GM21526 (cell line): Measurements from ENCODE around the gene DUSP11.
"Not testable (repeated sequence)": the region's sequence is repeated elsewhere in the genome, so short reads cannot be mapped to it uniquely, and the experiment has no call there.

ENCODE experiments used
- ATAC-seq: cut with Tn5 transposase; IDR thresholded peaks from one replicate; pipeline ENCODE4 v1.9.1; 2021; ENCODE audit warnings: moderate library complexity; ENCODE audit not compliant: unreplicated experiment, low FRiP score

DUSP11 gene

DNA sequence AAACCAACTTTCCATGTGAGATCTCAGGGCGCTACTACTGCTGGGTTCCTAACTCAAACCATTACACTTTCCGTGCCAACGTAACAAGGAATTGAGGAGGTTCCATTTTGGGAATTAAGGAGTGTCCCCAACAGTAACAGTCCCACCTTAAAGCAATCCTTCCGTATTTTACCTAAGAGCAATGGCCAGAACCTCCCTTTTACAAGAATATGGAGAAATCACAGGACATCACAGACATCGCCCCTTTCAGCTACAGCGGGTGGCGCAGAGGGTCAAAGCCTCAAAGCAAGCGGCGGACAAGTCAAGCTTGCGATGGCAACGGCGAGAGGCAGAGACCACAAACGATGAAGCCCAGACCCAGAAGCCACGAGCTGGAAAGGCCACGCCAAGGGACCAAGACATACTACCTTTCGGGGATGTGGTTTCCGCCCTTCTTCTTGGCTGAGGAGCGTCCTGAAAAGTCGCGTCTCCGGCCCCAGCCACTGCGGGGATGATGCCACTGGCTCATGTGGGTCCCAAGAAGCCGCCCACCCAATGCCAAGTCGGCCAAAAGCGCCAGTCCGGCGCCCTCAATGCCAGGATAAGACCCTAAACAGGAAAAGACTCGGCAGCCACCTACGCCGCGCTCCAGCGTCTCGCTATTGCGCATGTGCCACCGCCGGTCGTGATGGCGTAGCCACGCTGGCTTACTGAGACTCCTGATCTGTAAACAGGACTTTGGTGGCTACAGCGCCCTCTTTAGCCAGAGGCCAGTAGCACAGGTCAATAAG lies at the start of gene DUSP11:
Gene DUSP11 (minus strand): TSS at position 637 of the 770 bp plus-strand sequence. CDS start 129 bp downstream, at position 508.
- ATAC-seq = peak; percentile 99

DNA sequence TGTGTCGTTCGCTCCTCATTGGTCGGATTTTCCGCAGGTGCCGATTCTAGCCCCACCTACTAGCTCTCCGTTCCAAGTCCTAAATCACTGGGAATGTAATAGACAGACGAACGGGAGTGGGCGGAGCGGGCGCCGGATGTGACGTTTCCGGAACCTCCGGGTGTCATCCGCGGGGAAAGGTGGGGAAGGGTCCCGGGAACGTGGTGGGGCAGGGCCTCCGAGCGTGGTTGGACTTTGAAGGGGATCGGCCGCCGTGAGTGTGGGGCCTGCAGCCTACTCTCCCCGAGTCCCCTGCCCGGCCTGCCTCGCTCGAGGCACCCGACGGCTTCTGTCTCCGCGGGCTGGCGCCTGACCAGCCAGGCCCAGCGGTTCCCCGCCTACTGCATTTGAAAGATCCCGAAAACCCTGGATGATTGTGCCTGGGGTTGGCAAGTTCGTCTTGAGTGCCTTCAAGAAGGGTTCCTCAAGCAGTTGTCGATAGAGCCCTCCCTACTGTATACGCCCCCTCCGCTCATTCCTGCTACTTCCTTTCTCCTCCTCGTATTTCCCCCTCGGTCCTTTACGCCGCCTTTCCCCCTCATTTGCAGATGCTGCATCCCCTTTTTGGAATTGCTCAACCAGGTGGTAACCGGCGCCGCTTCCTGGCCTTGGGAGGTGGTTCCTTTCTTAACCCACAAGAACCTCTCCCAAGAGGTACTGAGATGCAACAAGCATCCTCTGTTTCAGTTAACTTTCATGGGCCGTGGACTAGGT lies 49.1 kb upstream of the DUSP11 start, which contains the start of gene STAMBP:
Gene STAMBP (plus strand): TSS at position 144 of the 753 bp plus-strand sequence. CDS start 1,896 bp downstream, outside the sequence.
- ATAC-seq = peak; percentile 77

DNA sequence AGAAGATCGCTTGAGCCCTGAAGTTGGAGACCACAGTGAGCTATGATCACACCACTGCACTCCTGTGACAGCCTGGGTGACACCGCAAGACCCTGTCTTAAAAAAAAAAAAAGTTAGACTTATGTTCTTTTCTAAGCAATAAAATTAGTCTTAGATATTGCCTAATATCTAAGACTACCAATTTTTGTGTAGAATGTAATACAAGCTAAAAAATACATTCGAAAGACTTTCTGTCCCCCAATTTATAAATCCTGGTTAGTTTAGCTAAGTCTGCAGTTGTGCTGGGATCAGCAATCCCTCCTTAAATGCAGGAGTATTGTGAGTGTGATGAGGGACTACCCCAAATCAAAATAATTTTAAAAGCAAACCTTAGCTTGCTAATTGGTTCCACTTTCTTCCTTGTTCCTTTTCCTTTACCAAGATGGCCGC lies 48.5 kb upstream of the DUSP11 start:
- ATAC-seq = no peak

DNA sequence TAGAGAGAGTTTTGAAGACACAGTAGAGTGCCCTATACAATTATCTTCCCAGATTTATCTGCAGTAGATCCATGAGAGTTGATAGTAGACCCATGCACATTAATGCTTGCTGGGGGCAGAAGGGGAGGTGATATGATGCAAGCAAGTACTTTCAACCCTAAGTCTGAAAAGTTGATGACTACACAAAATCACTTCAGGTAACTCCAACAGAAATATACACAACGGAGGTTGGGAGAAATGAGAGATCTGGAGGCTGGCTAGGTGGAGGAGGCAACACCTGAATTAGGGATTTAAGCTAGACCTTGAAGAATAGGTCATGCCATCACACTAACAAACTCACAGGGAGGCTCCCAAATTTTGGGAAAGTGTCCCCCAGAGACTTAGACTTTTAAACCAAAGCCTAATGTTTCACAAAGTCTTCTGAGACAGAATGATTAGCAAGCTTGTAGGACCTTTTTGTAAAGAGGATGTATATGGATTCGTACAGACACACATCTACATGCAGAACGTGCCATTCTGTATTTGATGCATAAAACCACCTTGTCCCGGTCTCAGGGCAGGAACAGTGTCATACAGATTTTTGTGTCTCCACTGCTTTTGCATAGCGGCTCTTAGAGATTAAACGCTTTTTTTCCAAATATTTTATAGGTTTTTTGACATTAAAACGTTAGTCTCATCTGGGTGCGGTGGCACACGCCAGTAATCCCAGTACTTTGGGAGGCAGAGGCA lies 47.9 kb upstream of the DUSP11 start:
- no peak for ATAC-seq

DNA sequence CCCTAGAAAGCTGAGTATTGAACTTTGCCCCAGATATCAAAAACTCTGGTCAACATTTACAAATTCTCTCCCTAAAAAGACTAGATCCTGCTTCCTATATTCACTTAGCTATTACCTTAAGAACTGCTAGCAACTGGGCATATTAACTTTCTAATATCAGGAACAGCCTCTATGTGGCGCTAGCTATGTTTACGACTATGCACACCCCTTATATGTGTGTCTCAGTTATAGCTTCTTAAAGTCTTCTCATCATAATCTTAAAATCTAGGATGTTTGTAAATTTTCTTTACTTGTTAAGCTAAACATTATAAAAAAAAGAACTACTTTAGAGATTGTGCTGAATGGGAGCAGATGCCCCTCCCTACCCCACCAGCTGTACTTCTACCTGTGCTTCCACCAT lies 47.1 kb upstream of the DUSP11 start:
- ATAC-seq = no peak

DNA sequence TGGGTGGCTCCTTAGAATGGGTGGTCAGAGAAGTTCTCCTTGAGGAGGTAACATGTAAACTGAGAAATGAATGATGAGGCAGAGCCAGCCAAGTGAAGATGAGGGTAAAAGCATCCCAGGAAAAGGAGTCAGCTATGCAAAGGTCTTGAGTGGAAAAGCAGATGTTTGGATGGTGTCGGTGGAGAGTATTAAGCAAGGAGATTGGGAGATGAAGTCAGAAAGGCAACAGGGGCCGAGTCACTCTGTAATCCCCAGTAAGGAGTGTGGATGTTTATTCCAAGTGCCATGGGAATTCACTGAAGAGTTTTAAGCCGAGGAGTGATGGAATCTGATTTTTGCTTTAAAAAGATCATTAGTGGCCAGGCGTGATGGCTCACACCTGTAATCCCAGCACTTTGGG lies 45.5 kb upstream of the DUSP11 start:
- ATAC-seq = no peak

DNA sequence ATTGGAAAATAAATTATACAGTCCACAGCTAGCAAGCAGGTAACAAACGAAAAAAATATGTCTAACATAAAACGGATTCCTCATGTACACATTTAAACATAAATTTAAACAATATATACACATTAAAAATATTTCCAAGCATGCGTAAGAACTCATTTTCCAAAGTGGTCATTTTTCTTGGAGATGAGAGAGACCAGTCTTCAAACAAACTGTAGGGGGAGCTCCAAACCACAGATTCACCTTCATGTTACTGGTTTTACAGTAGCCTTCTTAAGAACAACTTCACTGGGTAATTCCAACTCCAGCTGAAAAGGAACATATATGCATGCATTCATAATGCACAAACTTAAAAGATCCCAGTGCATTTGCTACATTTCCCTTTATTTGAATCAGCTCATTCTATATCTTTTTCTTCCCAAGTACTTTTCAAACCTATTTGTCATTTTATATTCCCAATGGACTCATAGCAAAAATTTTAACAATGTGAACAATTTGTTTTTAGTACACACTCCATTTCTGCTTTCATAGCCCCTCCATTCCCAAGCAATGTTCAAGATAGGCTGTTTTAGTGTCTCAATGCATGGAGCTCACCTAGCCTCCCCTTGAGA lies 44.1 kb upstream of the DUSP11 start:
- no peak for ATAC-seq

DNA sequence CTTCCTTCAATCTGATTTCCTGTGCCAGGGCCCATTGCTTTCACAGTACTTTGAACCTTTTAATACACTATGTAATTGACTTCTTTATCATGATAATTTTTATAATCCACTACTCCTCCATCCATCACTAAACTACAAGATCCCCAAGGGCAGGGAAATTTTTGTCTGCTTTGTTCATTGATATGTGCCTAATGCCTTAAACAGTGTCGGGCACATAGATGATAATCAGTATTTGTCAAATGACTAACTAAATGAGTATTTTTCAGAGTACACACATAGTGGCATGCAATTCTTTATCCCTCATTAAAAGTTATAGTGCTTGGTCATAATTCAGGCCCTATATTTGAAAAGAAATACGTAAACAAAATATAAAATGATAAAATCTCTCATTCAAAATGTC lies 43.5 kb upstream of the DUSP11 start:
- ATAC-seq = no peak

DNA sequence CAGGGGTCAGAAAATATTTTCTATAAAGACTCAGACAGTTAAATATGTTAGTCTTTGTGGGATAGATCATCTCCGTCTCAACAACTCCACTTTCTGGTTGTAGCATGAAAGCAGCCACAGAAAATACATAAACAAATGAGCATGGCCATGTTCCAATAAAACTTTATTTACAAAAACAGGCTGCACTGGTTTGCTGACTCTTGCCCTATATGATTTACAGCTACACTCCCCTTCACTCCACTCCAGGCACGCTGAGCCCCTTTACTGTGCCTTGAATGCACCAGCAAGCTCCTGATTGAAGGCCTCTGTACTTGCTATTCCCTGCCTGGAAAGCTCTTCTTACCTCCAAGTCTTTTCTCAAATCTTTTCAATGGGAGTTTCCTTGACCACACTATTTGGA lies 43.1 kb upstream of the DUSP11 start:
- ATAC-seq = no peak

DNA sequence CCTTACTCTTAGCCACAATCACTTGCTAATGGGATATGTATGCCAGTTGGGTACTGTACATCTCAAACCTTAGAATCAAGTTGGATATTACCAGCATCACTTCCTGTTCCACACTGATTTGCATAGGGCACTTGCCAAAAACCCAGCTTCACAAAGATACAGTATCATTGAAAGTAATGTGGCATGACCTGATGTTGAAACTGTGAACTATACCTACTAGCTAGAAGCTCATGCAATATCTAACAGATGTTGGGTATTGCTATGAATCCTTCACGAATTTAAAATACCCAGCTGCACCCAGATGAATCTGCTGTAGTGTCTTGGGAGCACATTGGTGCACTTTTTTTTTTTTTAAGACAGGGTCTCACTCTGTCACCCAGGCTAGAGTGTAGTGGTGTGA lies 42.4 kb upstream of the DUSP11 start:
- ATAC-seq = no peak

DNA sequence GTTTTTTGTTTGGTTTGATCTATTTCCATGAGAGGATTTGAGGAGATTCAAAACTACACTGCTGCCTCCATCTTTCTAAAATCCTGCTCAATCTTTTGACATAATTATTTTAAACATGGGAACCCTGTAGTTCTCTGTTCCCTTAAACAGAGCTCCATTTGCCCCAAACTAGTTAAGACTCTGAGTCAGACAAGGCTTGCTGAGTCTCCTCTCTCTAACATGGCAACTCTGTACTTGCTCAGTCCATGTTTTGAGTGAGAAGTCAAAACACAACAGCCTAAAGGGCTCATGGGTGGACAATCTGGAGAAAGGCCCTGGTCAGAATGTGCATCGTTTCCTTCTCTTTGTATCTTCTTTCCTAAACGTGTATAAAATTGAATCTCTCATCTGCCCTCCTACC lies 41.8 kb upstream of the DUSP11 start:
- no peak for ATAC-seq

DNA sequence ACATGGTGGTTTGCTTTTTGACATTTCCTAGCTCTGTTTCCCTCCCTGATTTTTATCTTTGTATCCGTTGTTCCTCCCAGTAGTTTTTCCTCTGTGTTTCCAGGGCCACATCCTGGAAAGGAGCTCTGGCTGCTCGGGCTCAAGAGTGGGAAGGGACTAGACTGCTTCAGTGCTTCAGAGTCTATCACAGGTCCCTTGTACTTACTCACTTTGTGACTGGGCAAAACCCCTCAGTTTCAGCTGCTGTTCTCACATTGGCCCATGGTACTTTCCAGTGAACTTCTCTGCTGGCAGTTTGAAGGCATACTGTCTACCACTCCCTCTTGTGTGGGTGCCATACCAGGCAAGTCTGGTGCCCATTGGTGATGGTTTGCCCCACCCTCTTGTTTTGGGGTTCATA lies 41.3 kb upstream of the DUSP11 start:
- ATAC-seq = peak; percentile 67

DNA sequence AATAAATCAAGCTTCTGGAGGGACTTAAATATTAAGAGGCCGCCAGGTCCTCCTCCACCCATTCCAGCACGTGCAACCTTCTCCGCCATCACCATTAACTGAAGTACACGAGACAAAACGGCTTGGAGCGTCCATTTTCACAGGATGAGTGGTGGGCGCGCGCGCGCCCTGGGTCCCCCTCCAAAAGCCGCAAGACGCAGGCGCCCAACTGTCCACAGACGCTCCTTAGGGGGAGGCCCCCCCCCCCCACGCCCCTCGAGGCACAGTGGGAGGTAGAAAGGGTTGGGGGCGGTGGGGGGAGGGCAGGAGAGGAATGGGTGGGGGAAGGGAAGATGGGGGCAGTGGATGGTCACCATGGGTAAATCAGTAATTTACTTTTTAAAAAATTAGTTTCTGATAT lies 38.4 kb upstream of the DUSP11 start:
- no peak for ATAC-seq

DNA sequence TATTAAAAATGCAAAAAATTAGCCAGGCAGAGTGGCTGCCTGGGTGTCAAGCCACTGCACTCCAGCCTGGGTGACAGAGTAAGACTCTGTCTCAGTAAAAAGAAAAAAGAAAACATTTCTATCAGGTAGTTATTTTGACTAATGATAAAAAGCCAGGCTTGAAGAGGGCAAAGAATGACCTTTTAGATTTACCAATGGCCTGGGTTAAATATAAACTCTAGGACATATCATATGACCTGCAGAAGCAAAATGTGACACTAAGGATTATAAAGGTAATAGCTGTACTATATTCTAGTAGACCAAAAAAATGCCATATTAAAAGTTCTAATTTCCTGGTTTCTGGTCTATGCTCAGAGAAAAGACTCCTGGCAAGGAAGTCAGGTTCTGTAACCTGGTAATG lies 32.7 kb upstream of the DUSP11 start:
- ATAC-seq = no peak

DNA sequence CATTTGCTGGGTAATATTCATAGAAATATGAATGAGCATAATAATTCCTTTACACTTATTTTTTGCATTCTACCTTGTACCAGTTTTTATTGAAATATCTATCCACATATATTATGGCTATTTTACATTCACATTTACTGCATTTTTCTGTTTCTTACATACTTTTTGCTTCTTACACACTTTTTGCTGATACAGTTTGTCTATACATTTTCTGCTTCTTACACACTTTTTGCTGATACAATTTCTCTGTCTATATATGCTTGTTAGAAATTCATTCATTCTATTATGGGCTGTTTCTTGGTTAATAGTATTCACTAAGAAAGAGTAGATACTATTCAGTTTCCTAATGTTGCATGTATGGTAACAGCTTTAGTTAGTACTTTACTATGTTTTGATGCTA lies 32.0 kb upstream of the DUSP11 start:
- no peak for ATAC-seq

DNA sequence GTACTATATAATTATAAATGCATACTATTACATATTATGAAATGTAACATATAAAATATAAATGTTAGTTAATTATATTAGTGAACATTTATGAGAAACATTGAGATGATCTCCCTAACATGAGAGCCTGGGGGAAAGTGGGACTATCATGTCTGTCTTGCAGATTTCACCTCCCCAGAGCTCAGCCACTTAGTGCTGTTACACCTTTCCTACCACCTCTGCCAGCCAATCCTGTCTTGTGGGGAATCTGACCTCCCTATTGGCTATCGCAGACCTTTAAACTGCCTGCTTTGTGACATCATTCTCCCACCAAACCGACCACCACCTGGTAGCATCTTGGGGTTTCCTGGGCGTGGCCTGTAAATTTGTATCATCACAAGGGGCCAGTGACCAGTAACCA lies 4.0 kb upstream of the DUSP11 start, which contains the start of gene C2orf78:
Gene C2orf78 (plus strand): TSS at position 301 of the 400 bp plus-strand sequence. CDS start 127 bp downstream, outside the sequence.
- ATAC-seq = not testable (repeated sequence)

DNA sequence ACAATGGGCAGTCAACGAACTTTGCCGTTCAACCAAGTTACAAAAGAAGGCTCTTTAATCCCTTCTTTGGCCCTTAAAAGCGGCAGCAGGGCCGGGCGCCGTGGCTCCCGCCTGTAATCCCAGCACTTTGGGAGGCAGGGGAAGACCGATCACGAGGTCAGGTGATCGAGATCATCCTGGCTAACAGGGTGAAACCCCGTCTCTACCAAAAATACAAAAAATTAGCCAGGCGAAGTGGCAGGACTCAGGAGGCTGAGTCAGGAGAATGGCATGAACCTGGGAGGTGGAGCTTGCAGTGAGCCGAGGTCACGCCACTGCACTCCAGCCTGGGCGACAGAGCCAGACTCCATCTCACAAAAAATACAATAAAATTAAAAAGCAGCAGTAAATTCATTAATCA lies 3.5 kb upstream of the DUSP11 start:
- ATAC-seq = not testable (repeated sequence)

DNA sequence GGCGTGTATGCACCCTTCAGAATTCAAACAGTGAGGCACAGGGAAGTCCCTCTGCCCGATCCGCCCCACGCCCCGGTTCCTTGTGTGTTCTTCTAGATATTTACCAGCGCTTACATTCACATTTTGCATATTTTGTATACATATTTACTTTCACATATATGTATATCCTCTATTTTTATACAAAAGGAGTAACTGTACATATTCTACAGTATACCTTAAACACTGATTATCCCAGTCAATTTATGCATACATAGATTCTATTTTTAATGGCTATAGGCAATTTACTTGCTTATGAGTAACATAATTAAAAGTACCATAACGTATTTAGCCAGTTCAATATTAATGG lies 307 bp upstream of the DUSP11 start:
- no peak for ATAC-seq

DNA sequence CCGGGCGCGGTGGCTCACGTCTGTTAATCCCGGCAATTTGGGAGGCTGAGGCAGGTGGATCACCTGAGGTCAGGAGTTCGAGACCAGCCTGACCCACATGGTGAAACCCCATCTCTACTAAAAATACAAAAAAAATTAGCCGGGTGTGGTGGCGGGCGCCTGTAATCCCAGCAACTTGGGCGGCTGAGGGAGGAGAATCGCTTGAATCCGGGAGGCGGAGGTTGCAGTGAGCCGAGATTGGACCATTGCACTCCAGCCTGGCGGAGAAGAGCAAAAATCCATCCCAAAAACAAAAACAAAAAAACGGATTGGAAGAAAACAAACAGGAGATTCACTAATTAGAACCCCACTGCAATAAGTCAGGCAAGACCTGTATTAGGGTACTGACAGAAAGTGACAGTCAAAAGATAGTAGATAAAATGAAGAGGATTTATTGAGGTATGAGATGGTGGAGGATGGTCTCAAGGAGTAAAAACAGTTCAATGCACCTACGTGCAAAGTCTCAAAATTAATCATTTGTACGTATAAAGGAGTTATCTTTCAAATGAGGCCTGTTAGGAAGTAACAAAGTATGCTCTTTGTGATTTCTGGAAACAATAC lies 936 bp downstream of the DUSP11 start:
- ATAC-seq = not testable (repeated sequence)

DNA sequence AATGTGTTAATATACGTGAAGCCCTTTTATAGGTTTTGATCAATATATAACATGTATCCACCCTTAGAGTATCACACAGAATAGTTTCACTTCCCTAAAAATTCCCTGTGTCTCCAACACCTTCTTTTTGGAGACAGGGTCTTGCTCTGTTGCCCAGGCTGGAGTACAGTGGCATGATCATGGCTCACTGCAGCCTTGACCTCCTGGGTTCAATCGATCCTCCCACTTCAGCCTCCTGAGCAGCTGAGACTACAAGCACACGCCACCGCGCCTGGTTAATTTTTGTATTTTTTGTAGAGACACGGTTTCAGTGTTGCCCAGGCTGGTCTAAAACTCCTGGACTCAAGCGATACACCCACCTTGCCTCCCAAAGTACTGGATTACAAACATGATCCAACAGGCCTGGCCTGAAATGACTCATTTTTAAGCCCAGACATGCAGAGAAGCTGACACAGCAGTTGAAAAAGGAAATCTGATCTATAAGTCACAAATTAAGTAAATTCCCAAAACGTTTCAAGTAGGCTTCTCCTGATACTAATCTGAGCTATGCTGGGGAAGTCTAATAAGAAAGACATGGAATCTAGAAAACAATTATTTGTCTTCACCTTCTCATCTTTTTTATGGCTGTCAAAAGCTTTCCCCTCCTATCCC lies 2.9 kb downstream of the DUSP11 start:
- ATAC-seq = no peak
